Keratinocyte (primary cell): ENCODE data around the gene PCP4L1.

Experiments
- EZH2 ChIP-seq: IDR thresholded peaks from one replicate; pipeline ENCODE4 v1.6.1; 2012; ENCODE audit warnings: inconsistent platforms, mild to moderate bottlenecking, low read length, moderate library complexity
- TF ChIP-seq, protein P1 (sequence below), 3 experiments: IDR thresholded peaks in 1 of 3; conservative IDR thresholded peaks in 1 of 3; optimal IDR thresholded peaks in 1 of 3; 2 replicates in 2 of 3; 3 replicates in 1 of 3; pipeline versions ENCODE3 to v1.5.1; 2011; ENCODE audit warnings: low read length in 3 of 3, mild to moderate bottlenecking in 3 of 3, moderate library complexity in 2 of 3, control low read depth in 1 of 3, inconsistent platforms in 1 of 3; ENCODE audit not compliant: insufficient read depth in 2 of 3; ENCODE audit errors: extremely low read depth in 1 of 3

DNA sequence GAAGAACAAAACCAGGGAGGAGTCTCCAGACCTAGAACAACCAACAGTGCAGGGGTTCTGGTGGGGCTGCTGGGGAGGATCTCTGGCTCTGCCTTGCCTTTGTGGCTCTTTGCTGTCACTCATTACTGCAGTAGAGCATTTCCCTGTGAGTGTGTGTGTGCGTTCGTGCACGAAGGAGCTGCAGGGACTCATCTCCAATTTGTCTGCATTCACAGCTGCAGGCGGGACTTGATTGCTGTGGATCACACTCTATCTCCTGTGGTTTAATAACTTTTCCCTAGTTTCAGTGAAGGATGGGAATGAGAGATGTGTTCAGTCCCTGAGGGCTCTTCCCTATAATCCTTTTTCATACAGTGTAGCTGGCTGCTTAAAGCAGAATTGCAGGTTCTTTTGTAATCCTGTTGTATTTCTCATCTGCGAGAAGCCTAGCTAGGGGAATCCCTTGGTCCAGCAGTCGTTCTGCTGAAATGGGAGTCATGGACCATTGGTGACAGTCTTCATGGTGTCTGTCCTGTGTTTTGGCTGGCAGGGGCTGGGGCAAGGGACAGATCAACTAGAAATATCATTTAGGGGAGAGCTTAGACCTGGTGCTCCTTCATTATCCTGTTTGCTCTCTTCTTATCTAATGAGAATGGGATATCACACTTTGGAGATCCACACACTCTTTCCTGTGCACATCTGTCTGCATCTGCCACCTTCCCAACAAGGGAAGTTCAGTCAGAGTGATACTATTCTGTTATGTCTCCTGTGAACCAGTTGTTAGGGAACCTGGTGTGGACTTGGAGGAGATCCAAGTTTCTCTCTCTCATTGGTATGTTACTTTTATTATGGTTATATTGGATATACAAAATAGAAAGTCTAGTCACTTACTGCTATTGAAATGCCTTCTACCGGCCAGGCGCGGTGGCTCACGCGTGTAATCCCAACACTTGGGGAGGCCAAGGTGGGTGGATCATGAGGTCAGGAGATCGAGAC is 3.0 kb downstream of the PCP4L1 start:
- TF ChIP-seq EZH2, result no peak
- TF ChIP-seq, protein P1, sequence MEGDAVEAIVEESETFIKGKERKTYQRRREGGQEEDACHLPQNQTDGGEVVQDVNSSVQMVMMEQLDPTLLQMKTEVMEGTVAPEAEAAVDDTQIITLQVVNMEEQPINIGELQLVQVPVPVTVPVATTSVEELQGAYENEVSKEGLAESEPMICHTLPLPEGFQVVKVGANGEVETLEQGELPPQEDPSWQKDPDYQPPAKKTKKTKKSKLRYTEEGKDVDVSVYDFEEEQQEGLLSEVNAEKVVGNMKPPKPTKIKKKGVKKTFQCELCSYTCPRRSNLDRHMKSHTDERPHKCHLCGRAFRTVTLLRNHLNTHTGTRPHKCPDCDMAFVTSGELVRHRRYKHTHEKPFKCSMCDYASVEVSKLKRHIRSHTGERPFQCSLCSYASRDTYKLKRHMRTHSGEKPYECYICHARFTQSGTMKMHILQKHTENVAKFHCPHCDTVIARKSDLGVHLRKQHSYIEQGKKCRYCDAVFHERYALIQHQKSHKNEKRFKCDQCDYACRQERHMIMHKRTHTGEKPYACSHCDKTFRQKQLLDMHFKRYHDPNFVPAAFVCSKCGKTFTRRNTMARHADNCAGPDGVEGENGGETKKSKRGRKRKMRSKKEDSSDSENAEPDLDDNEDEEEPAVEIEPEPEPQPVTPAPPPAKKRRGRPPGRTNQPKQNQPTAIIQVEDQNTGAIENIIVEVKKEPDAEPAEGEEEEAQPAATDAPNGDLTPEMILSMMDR (optimal IDR thresholded peaks at IDR 0.05 in 1 of 3, IDR thresholded peaks at IDR 0.05 in 1 of 3, conservative IDR thresholded peaks at IDR 0.05 in 1 of 3; ENCODE audit: extremely low read depth in 1 of 3, insufficient read depth in 2 of 3, low read length in 3 of 3), result no peak
